ENCODE results near the gene TMEM139.
"Not testable (repeated sequence)": the region's sequence is repeated elsewhere in the genome, so short reads cannot be mapped to it uniquely, and the experiment has no call there.

TMEM139 gene

GRCh38 chr7:143248761-143249354, 35.9 kb upstream of the TMEM139 start:
- peaks cover 79% of the 10 kb centered on the region for H3K4me1 Mint-ChIP-seq (ENCODE audit: low read depth)
- H3K27ac Mint-ChIP-seq, result peak overlapping the region; percentile 24
- peaks cover 61% of the 10 kb centered on the region for H3K36me3 Mint-ChIP-seq (ENCODE audit: low read depth)
- H3K4me3 Mint-ChIP-seq, result no peak overlapping the region
- peaks cover 57% of the 10 kb centered on the region for H3K9me3 Mint-ChIP-seq
- no peaks in the 10 kb centered on the region for H3K27me3 Mint-ChIP-seq (ENCODE audit: low read depth)
- DNase-seq (ENCODE audit: low spot score), result no peak

- Mint-ChIP-seq H3K27ac (peak overlapping the region; percentile 87), H3K36me3 (ENCODE audit: low read depth) (peaks cover 62% of the 10 kb centered on the region), H3K27me3 (ENCODE audit: low read depth) (no peaks in the 10 kb centered on the region), H3K9me3 (peaks cover 64% of the 10 kb centered on the region), H3K4me1 (ENCODE audit: low read depth) (peaks cover 79% of the 10 kb centered on the region), H3K4me3 (peak overlapping the region; percentile 62)
- no peak for DNase-seq (ENCODE audit: low spot score)
Observed at GRCh38 chr7:143250199-143250598, 34.6 kb upstream of the TMEM139 start.

GRCh38 chr7:143250822-143251221, 33.9 kb upstream of the TMEM139 start:
- H3K27ac Mint-ChIP-seq, result peak overlapping the region; percentile 87
- H3K4me1 Mint-ChIP-seq (ENCODE audit: low read depth), result peaks cover 79% of the 10 kb centered on the region
- H3K36me3 Mint-ChIP-seq (ENCODE audit: low read depth), result peaks cover 61% of the 10 kb centered on the region
- H3K27me3 Mint-ChIP-seq (ENCODE audit: low read depth), result no peaks in the 10 kb centered on the region
- peaks cover 69% of the 10 kb centered on the region for H3K9me3 Mint-ChIP-seq
- no peak for DNase-seq (ENCODE audit: low spot score)
- H3K4me3 Mint-ChIP-seq, result peak overlapping the region; percentile 62

- Mint-ChIP-seq H3K27ac (peak overlapping the region; percentile 87), H3K4me1 (ENCODE audit: low read depth) (peaks cover 78% of the 10 kb centered on the region), H3K4me3 (peak overlapping the region; percentile 30), H3K36me3 (ENCODE audit: low read depth) (peaks cover 57% of the 10 kb centered on the region), H3K9me3 (peaks cover 58% of the 10 kb centered on the region), H3K27me3 (ENCODE audit: low read depth) (no peaks in the 10 kb centered on the region)
- no peak for DNase-seq (ENCODE audit: low spot score)
Observed at GRCh38 chr7:143252006-143252405, 32.8 kb upstream of the TMEM139 start.

- Mint-ChIP-seq H3K27me3 (ENCODE audit: low read depth) (no peaks in the 10 kb centered on the region), H3K9me3 (peaks cover 42% of the 10 kb centered on the region), H3K4me1 (ENCODE audit: low read depth) (peaks cover 74% of the 10 kb centered on the region), H3K4me3 (peak overlapping the region; percentile 72), H3K36me3 (ENCODE audit: low read depth) (peaks cover 33% of the 10 kb centered on the region), H3K27ac (peak overlapping the region; percentile 84)
- no peak for DNase-seq (ENCODE audit: low spot score)
Observed at GRCh38 chr7:143255564-143255963, 29.2 kb upstream of the TMEM139 start.

- no peak for DNase-seq (ENCODE audit: low spot score)
- no peaks in the 10 kb centered on the region for H3K27me3 Mint-ChIP-seq (ENCODE audit: low read depth)
- no peak overlapping the region for H3K4me3 Mint-ChIP-seq
- peaks cover 70% of the 10 kb centered on the region for H3K4me1 Mint-ChIP-seq (ENCODE audit: low read depth)
- peaks cover 35% of the 10 kb centered on the region for H3K9me3 Mint-ChIP-seq
- no peak overlapping the region for H3K27ac Mint-ChIP-seq
- H3K36me3 Mint-ChIP-seq (ENCODE audit: low read depth), result peaks cover 28% of the 10 kb centered on the region
Observed at GRCh38 chr7:143256325-143256724, 28.4 kb upstream of the TMEM139 start.

GRCh38 chr7:143256932-143257331, 27.8 kb upstream of the TMEM139 start:
- H3K4me3 Mint-ChIP-seq, result no peak overlapping the region
- no peaks in the 10 kb centered on the region for H3K27me3 Mint-ChIP-seq (ENCODE audit: low read depth)
- peaks cover 68% of the 10 kb centered on the region for H3K4me1 Mint-ChIP-seq (ENCODE audit: low read depth)
- H3K27ac Mint-ChIP-seq, result no peak overlapping the region
- H3K36me3 Mint-ChIP-seq (ENCODE audit: low read depth), result peaks cover 25% of the 10 kb centered on the region
- H3K9me3 Mint-ChIP-seq, result peaks cover 33% of the 10 kb centered on the region
- DNase-seq (ENCODE audit: low spot score), result no peak

- Mint-ChIP-seq H3K4me1 (ENCODE audit: low read depth) (peaks cover 65% of the 10 kb centered on the region), H3K4me3 (no peak overlapping the region), H3K36me3 (ENCODE audit: low read depth) (peaks cover 21% of the 10 kb centered on the region), H3K27me3 (ENCODE audit: low read depth) (no peaks in the 10 kb centered on the region), H3K9me3 (peaks cover 29% of the 10 kb centered on the region), H3K27ac (no peak overlapping the region)
- DNase-seq (ENCODE audit: low spot score), result no peak
Observed at GRCh38 chr7:143257501-143257900, 27.3 kb upstream of the TMEM139 start.

- Mint-ChIP-seq H3K4me1 (ENCODE audit: low read depth) (peaks cover 59% of the 10 kb centered on the region), H3K27ac (peak overlapping the region; percentile 83), H3K9me3 (peaks cover 18% of the 10 kb centered on the region), H3K4me3 (peak overlapping the region; percentile 73), H3K36me3 (ENCODE audit: low read depth) (peaks cover 16% of the 10 kb centered on the region), H3K27me3 (ENCODE audit: low read depth) (no peaks in the 10 kb centered on the region)
- DNase-seq (ENCODE audit: low spot score), result no peak
Observed at GRCh38 chr7:143258831-143259230, 25.9 kb upstream of the TMEM139 start.

GRCh38 chr7:143259765-143260164, 25.0 kb upstream of the TMEM139 start:
- H3K36me3 Mint-ChIP-seq (ENCODE audit: low read depth), result peaks cover 19% of the 10 kb centered on the region
- peaks cover 11% of the 10 kb centered on the region for H3K9me3 Mint-ChIP-seq
- peak overlapping the region; percentile 83 for H3K27ac Mint-ChIP-seq
- peak overlapping the region; percentile 2 for H3K4me3 Mint-ChIP-seq
- peaks cover 60% of the 10 kb centered on the region for H3K4me1 Mint-ChIP-seq (ENCODE audit: low read depth)
- H3K27me3 Mint-ChIP-seq (ENCODE audit: low read depth), result no peaks in the 10 kb centered on the region
- DNase-seq (ENCODE audit: low spot score), result no peak

- H3K4me3 Mint-ChIP-seq, result peak overlapping the region; percentile 97
- H3K27ac Mint-ChIP-seq, result peak overlapping the region; percentile 65
- peaks cover 35% of the 10 kb centered on the region for H3K36me3 Mint-ChIP-seq (ENCODE audit: low read depth)
- no peak for DNase-seq (ENCODE audit: low spot score)
- H3K27me3 Mint-ChIP-seq (ENCODE audit: low read depth), result no peaks in the 10 kb centered on the region
- peaks cover 55% of the 10 kb centered on the region for H3K4me1 Mint-ChIP-seq (ENCODE audit: low read depth)
- H3K9me3 Mint-ChIP-seq, result peaks cover 6% of the 10 kb centered on the region
Observed at GRCh38 chr7:143261901-143262300, 22.9 kb upstream of the TMEM139 start.

GRCh38 chr7:143263266-143264195, 21.2 kb upstream of the TMEM139 start, which contains the start of gene GSTK1:
TSS of gene GSTK1 (plus strand) at chr7:143263441. CDS start at chr7:143263514, 73 bp downstream.
- H3K36me3 Mint-ChIP-seq (ENCODE audit: low read depth), result peaks cover 51% of the 10 kb centered on the region
- H3K4me3 Mint-ChIP-seq, result peak within 1 kb of the TSS; percentile 97
- H3K9me3 Mint-ChIP-seq, result peaks cover 6% of the 10 kb centered on the region
- DNase-seq (ENCODE audit: low spot score), result peak; percentile 86
- no peaks in the 10 kb centered on the region for H3K27me3 Mint-ChIP-seq (ENCODE audit: low read depth)
- peaks cover 61% of the 10 kb centered on the region for H3K4me1 Mint-ChIP-seq (ENCODE audit: low read depth)
- H3K27ac Mint-ChIP-seq, result peak within 1 kb of the TSS; percentile 89

- Mint-ChIP-seq H3K36me3 (ENCODE audit: low read depth) (peaks cover 58% of the 10 kb centered on the region), H3K4me1 (ENCODE audit: low read depth) (peaks cover 62% of the 10 kb centered on the region), H3K27ac (peak overlapping the region; percentile 89), H3K4me3 (peak overlapping the region; percentile 97)
- not testable (repeated sequence) for H3K27me3 Mint-ChIP-seq (ENCODE audit: low read depth); H3K9me3 Mint-ChIP-seq; DNase-seq (ENCODE audit: low spot score)
Observed at GRCh38 chr7:143264196-143264568, 20.6 kb upstream of the TMEM139 start.

GRCh38 chr7:143265017-143265693, 19.6 kb upstream of the TMEM139 start:
- peak overlapping the region; percentile 68 for H3K27ac Mint-ChIP-seq
- peak overlapping the region; percentile 97 for H3K4me3 Mint-ChIP-seq
- no peaks in the 10 kb centered on the region for H3K27me3 Mint-ChIP-seq (ENCODE audit: low read depth)
- H3K9me3 Mint-ChIP-seq, result peaks cover 6% of the 10 kb centered on the region
- H3K4me1 Mint-ChIP-seq (ENCODE audit: low read depth), result peaks cover 61% of the 10 kb centered on the region
- peaks cover 66% of the 10 kb centered on the region for H3K36me3 Mint-ChIP-seq (ENCODE audit: low read depth)
- no peak for DNase-seq (ENCODE audit: low spot score)

All from T-helper 2 cell treated with Interferon-gamma antibody and Interleukin-4, amounts not matched to agents 5 μg/mL and 100 μg/mL, for 36 hours (primary cell).